Left lung (tissue), 10 donors: ENCODE data around the gene NKX3-2. TPM values are rescaled to one million over a fixed set of nuclear protein-coding genes. Genes with fewer than 3 reads are reported as not detected.

Experiments used
- ATAC-seq: fragments of 200-7000 bp; cut with Tn5 transposase; one replicate; pipeline ENCODE4 v1.9.1; 2020; ENCODE audit warnings: moderate library complexity
- DNase-seq, 4 donors: peaks; one replicate each; pipeline ENCODE4 v3.0.0-alpha.2; 2013 to 2020
- H3K27ac ChIP-seq, 2 donors: fragments of 200-600 bp; sonication (generic) in 1 of 2; one replicate each; pipeline versions ENCODE4 v1.5.0 to v1.8.0; 2020 to 2021
- H3K27me3 ChIP-seq, 2 donors: fragments of 200-600 bp; sonication (generic) in 1 of 2; one replicate each; pipeline versions ENCODE4 v1.5.0 to v1.8.0; 2020 to 2021
- H3K36me3 ChIP-seq, 2 donors: fragments of 200-600 bp; sonication (generic) in 1 of 2; one replicate each; pipeline versions ENCODE4 v1.5.0 to v1.8.0; 2020 to 2021
- H3K4me1 ChIP-seq, 2 donors: fragments of 200-600 bp; one replicate each; pipeline ENCODE4 v1.8.0; 2021
- H3K4me3 ChIP-seq, 2 donors: fragments of 200-600 bp; sonication (generic) in 1 of 2; one replicate each; pipeline versions ENCODE4 v1.5.0 to v1.8.0; 2020 to 2021; ENCODE audit warnings: mild to moderate bottlenecking in 1 of 2
- H3K9me3 ChIP-seq, 2 donors: fragments of 200-600 bp; sonication (generic) in 1 of 2; one replicate each; pipeline versions ENCODE4 v1.5.0 to v1.8.0; 2020 to 2021
- intact Hi-C, 2 donors: fragments of 100-400 bp; cut with DNase I; formaldehyde crosslinking; loops; one replicate each; pipeline versions ENCODE4 v1.11.2 to v1.14.2; 2022
- polyA plus RNA-seq, 6 donors: library from polyadenylated mRNA; unstranded; fragments of 120-200 nt; gene quantifications; one replicate each; pipeline ENCODE4 v1.2.1, GENCODE V29; 2013; ENCODE audit not compliant: insufficient read length in 6 of 6
- total RNA-seq, 2 donors: library from RNA; stranded (reverse); fragmentation: NEBNext Ultra II Directional; extraction: Animal tissue kit (Norgen Biotek cat#: 25700); gene quantifications; one replicate each; pipeline ENCODE4 v1.2.1, GENCODE V29; 2021
- TF ChIP-seq, protein P1 (sequence below), 2 donors: fragments of 200-600 bp; sonication (generic) in 1 of 2; IDR thresholded peaks; one replicate each; pipeline versions ENCODE4 v1.5.0 to v1.8.0; 2021; ENCODE audit warnings: antibody characterized with exemption in 2 of 2
- donor health status: DM: no; HTN: yes; CAD: no.
- donor health status: DM: no; HTN: no; CAD: no.

NKX3-2 gene
- total and polyA plus RNA-seq, 8 donors: 0.09 to 0.44 (median 0.13) TPM; not detected in 3

DNA sequence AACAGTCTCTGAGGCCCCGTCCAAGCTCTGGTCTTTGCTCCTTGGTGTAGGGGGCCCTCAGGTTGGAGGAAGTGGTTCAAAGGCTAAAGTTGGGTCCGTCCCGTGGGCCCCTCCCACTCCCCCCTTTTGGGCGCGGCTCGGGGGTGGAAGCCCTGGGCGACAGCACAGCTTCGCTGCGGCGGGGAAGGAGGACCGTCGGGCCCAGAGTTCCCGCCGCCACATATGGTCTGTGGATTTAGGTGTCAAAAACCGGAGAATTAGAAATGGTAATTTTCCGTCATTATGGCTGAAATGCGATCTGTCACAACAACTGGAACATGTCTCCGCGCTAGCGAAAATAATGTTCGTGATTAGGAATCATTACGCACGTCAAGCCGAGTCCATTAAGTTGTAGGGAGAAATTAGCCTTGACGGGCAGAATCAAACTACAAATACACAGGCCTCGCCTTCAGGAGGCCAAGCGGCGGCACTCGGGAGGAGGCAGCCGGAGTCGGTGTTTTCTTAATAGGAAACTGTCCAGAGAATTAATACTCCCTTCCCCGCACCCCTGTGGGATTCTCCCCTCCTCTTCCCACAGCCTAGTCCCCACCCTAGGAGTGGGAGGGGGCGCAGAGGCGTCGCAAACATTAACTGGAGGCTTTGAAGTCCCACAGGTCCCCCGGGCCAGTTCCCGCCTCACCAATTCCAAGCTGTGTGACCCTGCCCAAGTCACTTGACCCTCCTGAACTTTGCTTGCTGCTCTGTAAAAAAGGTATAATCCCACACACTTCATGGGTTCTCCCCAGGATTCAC lies 15.0 kb downstream of the NKX3-2 start:
- Histone ChIP-seq H3K9me3 (peaks cover 0 to 3% of the 10 kb centered on the region in 2 donors), H3K36me3 (no peaks in the 10 kb centered on the region), H3K27ac (no peak overlapping the region), H3K4me1 (peaks cover 0 to 28% of the 10 kb centered on the region in 2 donors), H3K4me3 (no peak overlapping the region), H3K27me3 (peaks cover 97 to 100% of the 10 kb centered on the region in 2 donors)
- DNase-seq: peak in 1 of 4 donors; percentile 61
- intact Hi-C loops: no loop called here
- TF ChIP-seq, protein P1, sequence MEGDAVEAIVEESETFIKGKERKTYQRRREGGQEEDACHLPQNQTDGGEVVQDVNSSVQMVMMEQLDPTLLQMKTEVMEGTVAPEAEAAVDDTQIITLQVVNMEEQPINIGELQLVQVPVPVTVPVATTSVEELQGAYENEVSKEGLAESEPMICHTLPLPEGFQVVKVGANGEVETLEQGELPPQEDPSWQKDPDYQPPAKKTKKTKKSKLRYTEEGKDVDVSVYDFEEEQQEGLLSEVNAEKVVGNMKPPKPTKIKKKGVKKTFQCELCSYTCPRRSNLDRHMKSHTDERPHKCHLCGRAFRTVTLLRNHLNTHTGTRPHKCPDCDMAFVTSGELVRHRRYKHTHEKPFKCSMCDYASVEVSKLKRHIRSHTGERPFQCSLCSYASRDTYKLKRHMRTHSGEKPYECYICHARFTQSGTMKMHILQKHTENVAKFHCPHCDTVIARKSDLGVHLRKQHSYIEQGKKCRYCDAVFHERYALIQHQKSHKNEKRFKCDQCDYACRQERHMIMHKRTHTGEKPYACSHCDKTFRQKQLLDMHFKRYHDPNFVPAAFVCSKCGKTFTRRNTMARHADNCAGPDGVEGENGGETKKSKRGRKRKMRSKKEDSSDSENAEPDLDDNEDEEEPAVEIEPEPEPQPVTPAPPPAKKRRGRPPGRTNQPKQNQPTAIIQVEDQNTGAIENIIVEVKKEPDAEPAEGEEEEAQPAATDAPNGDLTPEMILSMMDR (IDR thresholded peaks at IDR 0.05): no peak
- no peak for ATAC-seq

DNA sequence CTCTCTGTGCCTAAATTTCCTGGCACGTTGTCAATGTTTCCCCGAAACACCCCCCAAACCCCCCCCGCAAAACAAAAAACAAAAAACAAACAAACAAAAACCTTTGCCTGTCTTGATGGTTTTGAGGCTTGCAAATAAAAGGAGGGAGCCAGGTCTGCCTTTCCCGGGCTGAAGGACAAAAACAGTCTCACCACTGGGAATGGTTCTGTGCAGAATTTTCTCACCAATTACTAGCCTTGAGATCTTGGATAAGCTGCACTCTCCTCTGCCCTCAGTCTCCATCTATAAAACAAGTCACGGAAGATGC lies 15.5 kb downstream of the NKX3-2 start:
- TF ChIP-seq, protein P1 (IDR thresholded peaks at IDR 0.05): no peak
- Histone ChIP-seq H3K4me1 (peaks cover 0 to 28% of the 10 kb centered on the region in 2 donors), H3K27me3 (peaks cover 97 to 100% of the 10 kb centered on the region in 2 donors), H3K27ac (no peak overlapping the region), H3K9me3 (peaks cover 0 to 7% of the 10 kb centered on the region in 2 donors), H3K4me3 (no peak overlapping the region), H3K36me3 (no peaks in the 10 kb centered on the region)
- DNase-seq (no peak), ATAC-seq (no peak)
- intact Hi-C loops: no loop called here

DNA sequence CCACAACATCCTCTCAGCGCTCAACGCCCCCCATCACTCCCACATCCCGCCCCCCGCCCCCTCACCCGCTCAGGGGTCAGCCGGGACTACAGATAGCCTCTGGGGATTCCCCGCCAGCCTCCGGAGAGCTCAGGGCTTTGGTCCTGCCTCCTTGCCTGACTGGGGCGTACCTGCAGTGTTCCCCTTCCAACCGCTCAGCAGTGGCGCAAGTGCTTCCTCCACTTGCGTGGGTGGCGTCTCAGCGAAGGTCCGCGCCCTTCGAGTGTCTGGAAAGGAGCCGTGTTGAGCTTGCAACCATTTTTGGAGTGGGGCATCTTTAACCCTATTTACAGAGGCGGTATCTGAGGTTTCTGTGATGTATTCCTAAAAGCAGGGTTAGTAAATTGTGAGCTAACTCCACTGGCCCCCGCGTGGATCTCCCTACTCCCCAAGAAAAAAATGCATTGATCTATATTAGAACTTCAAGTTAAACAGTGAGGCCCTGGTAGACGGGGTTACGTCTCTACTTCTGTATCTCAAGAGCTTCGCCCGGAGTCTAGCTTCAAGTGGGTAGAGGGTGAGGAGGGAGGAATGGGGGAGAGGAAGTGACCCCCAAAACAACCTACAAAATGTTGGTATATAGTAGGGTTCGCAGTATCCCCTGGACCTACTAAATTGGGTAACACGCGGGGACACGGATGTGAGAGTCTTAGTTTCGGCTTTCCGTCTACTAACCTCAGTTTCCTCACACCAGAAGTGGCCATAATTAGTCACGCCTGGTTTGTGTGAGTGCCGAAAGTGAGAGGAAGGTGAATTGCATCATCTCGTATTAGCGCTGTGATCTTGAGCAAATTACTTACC lies 16.1 kb downstream of the NKX3-2 start:
- intact Hi-C loops: no loop called here
- DNase-seq (peak in 1 of 4 donors; percentile 80), ATAC-seq (peak; percentile 27)
- H3K4me3 ChIP-seq: no peak overlapping the region
- H3K36me3 ChIP-seq: no peaks in the 10 kb centered on the region
- no peak overlapping the region for H3K27ac ChIP-seq
- TF ChIP-seq, protein P1 (IDR thresholded peaks at IDR 0.05): no peak
- peaks cover 99 to 100% of the 10 kb centered on the region in 2 donors for H3K27me3 ChIP-seq
- H3K4me1 ChIP-seq: peaks cover 0 to 28% of the 10 kb centered on the region in 2 donors
- peaks cover 0 to 7% of the 10 kb centered on the region in 2 donors for H3K9me3 ChIP-seq

DNA sequence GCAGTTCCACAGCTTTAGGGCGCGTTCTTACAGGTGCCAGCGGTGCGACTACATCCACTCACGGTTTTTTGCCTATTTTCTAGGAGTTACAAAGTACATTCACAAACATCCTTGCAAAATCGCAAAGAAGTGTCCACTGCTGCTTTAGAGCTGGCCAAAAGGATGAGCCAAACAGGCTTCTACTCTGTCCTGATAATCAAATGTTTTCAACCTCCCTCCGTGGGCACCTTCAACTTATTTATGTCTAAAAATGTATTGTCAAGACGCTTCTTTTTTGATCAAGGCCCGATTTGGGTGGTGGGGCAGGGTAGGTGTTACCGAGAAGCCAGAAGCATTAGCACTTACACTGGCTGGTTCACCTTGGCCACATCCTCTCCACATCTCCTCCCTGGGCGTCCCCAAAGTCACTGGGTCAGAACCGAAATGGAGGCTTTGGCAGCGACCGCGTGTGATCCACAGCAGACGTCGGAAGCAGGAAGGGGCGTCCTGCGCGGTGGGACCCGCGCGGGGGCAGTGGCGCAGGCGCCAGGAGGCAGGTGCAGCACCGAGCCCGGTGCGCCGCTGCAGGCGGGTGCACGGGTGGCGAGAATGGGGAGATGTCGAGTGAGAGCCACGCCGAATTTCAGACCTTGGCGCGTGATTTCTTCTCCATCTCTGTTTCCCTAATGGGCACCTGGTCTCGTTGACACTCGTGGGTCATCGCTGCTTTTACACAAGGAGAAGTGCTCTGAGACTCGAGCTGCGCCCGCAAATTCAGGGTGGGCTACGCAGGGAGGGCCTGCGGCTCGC lies 16.9 kb downstream of the NKX3-2 start:
- Histone ChIP-seq H3K4me3 (no peak overlapping the region), H3K36me3 (no peaks in the 10 kb centered on the region), H3K9me3 (peaks cover 0 to 7% of the 10 kb centered on the region in 2 donors), H3K4me1 (peaks cover 0 to 33% of the 10 kb centered on the region in 2 donors), H3K27ac (no peak overlapping the region), H3K27me3 (peaks cover 99 to 100% of the 10 kb centered on the region in 2 donors)
- DNase-seq (peak in 1 of 4 donors; percentile 58), ATAC-seq (no peak)
- intact Hi-C loops: no loop called here
- TF ChIP-seq, protein P1 (IDR thresholded peaks at IDR 0.05): no peak
